HepG2 (cell line): ENCODE data around the gene PNMA8B. TPM values are rescaled to one million over a fixed set of nuclear protein-coding genes. Genes with fewer than 3 reads are reported as not detected.

Source experiments
- BHLHE40 ChIP-seq: IDR thresholded peaks from 2 replicates; pipeline ENCODE4 v1.6.1; 2011; ENCODE audit warnings: low read length, improper control_type of control experiment
- FOXP1 ChIP-seq, 2 experiments: fragments of 450-650 bp in 1 of 2; IDR thresholded peaks; 2 replicates each; pipeline ENCODE4 v1.6.1; 2017 to 2018; ENCODE audit warnings: antibody characterized with exemption in 1 of 2
- GATA4 ChIP-seq: sonication (generic); IDR thresholded peaks from 2 replicates; pipeline ENCODE4 v1.6.1; 2016; ENCODE audit warnings: antibody characterized with exemption, low read depth, borderline replicate concordance
- ZNF18 ChIP-seq: sonication (generic); formaldehyde crosslinking; IDR thresholded peaks from 2 replicates; pipeline ENCODE4 v1.8.0; 2022; ENCODE audit warnings: mild to moderate bottlenecking, missing genetic modification reagents; ENCODE audit not compliant: insufficient replicate concordance
- ZNF503 ChIP-seq: sonication (generic); formaldehyde crosslinking; IDR thresholded peaks from 2 replicates; pipeline ENCODE4 v1.4.0; 2020; ENCODE audit warnings: missing genetic modification reagents
- polyA plus RNA-seq, 8 experiments: library from polyadenylated mRNA; depleted of rRNA in 3 of 8; stranded (reverse) in 7 of 8; unstranded in 1 of 8; fragments of >200 nt; fragmentation: Illumina TruSeq in 4 of 8; extraction: Trizol in 4 of 8; gene quantifications; 2 replicates each; pipeline versions ENCODE4 v1.2.1 to v1.2.3, GENCODE V29; 2011 to 2016; ENCODE audit warnings: low read depth in 4 of 8, missing spikeins in 1 of 8, mixed read lengths in 1 of 8; ENCODE audit not compliant: insufficient read depth in 1 of 8
- total RNA-seq, 5 experiments: library from RNA; depleted of rRNA; stranded (reverse); fragments of >200 nt; fragmentation: Illumina TruSeq; extraction: Trizol; gene quantifications; 2 replicates each; pipeline ENCODE4 v1.2.3, GENCODE V29; 2016; ENCODE audit warnings: low read depth in 1 of 5
- TF ChIP-seq, protein P1 (sequence below): sonication (generic); formaldehyde crosslinking; IDR thresholded peaks from 2 replicates; pipeline ENCODE4 v1.4.0; 2020; ENCODE audit warnings: mild to moderate bottlenecking, missing genetic modification reagents
- TF ChIP-seq, protein P2 (sequence below): sonication (generic); formaldehyde crosslinking; IDR thresholded peaks from 2 replicates; pipeline ENCODE4 v1.5.0; 2020; ENCODE audit warnings: missing genetic modification reagents
- TF ChIP-seq, protein P3 (sequence below): sonication (generic); formaldehyde crosslinking; IDR thresholded peaks from 2 replicates; pipeline ENCODE4 v1.5.0; 2020; ENCODE audit warnings: missing genetic modification reagents

Gene PNMA8B
- total and polyA plus RNA-seq, 2 of the 13 experiments (the other 11 are each of a cell fraction or from before 2014, with no cell fraction given) = not detected

GRCh38 chr19:46451352-46451751 lies 44.3 kb downstream of the PNMA8B start (continued):
- TF ChIP-seq, protein P1, sequence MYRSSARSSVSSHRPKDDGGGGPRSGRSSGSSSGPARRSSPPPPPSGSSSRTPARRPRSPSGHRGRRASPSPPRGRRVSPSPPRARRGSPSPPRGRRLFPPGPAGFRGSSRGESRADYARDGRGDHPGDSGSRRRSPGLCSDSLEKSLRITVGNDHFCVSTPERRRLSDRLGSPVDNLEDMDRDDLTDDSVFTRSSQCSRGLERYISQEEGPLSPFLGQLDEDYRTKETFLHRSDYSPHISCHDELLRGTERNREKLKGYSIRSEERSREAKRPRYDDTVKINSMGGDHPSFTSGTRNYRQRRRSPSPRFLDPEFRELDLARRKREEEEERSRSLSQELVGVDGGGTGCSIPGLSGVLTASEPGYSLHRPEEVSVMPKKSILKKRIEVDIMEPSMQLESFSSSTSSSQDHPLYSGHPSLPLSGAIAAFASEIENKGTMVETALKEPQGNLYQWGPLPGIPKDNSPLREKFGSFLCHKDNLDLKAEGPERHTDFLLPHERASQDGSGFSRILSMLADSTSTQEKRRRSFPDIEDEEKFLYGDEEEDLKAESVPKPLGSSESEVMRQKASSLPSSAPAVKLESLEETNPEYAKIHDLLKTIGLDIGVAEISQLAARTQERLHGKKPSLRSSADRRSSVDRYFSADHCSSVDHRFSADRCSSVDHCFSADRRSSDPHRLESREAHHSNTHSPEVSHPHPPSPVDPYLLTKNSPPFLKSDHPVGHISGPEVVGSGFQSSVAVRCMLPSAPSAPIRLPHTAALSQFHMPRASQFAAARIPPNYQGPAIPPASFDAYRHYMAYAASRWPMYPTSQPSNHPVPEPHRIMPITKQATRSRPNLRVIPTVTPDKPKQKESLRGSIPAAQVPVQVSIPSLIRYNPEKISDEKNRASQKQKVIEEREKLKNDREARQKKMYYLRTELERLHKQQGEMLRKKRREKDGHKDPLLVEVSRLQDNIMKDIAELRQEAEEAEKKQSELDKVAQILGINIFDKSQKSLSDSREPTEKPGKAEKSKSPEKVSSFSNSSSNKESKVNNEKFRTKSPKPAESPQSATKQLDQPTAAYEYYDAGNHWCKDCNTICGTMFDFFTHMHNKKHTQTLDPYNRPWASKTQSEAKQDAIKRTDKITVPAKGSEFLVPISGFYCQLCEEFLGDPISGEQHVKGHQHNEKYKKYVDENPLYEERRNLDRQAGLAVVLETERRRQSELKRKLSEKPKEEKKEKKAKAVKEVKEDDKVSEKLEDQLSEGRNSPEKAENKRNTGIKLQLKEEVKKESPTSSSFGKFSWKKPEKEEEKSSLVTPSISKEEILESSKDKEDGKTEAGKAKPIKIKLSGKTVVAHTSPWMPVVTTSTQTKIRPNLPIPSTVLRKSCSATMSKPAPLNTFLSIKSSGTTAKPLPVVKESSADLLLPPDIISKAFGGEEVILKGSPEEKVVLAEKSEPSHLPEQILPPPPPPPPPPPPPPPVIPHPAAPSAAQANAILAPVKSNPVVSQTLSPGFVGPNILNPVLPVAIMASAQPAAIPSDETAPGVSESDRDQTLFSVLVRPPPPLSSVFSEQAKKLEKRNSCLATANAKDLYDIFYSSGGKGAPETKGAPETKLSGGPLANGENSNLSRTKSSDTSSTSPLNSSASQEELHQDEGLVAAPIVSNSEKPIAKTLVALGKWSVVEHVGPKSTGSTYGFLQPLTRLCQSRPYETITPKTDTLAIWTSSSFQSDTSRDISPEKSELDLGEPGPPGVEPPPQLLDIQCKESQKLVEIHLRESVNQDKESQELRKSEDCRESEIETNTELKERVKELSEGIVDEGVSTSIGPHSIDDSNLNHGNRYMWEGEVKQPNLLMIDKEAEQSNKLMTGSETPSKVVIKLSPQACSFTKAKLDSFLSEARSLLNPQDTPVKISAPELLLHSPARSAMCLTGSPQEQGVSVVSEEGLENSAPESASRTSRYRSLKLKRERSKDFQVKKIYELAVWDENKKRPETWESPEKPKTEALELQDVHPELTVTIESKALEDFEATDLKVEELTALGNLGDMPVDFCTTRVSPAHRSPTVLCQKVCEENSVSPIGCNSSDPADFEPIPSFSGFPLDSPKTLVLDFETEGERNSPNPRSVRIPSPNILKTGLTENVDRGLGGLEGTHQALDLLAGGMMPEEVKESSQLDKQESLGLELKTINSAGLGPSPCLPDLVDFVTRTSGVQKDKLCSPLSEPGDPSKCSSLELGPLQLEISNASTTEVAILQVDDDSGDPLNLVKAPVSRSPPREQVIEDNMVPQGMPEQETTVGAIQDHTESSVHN (CRISPR knock-in tag) = no peak
- TF ChIP-seq ZNF18 (no peak), GATA4 (no peak), ZNF503 (CRISPR knock-in tag) (no peak), FOXP1 (IDR thresholded peaks at IDR 0.05) (no peak), FOXP1 (CRISPR knock-in tag; IDR thresholded peaks at IDR 0.05) (no peak), BHLHE40 (no peak)
- TF ChIP-seq, protein P2, sequence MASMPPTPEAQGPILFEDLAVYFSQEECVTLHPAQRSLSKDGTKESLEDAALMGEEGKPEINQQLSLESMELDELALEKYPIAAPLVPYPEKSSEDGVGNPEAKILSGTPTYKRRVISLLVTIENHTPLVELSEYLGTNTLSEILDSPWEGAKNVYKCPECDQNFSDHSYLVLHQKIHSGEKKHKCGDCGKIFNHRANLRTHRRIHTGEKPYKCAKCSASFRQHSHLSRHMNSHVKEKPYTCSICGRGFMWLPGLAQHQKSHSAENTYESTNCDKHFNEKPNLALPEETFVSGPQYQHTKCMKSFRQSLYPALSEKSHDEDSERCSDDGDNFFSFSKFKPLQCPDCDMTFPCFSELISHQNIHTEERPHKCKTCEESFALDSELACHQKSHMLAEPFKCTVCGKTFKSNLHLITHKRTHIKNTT (CRISPR knock-in tag) = no peak
- TF ChIP-seq, protein P3, sequence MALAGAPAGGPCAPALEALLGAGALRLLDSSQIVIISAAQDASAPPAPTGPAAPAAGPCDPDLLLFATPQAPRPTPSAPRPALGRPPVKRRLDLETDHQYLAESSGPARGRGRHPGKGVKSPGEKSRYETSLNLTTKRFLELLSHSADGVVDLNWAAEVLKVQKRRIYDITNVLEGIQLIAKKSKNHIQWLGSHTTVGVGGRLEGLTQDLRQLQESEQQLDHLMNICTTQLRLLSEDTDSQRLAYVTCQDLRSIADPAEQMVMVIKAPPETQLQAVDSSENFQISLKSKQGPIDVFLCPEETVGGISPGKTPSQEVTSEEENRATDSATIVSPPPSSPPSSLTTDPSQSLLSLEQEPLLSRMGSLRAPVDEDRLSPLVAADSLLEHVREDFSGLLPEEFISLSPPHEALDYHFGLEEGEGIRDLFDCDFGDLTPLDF = no peak
